ENCODE data around the gene UROC1. TPM values are rescaled to one million over a fixed set of nuclear protein-coding genes. Genes with fewer than 3 reads are reported as not detected.

UROC1 gene
- total RNA-seq, 3 donors from 2014 or later, result not detected

DNA sequence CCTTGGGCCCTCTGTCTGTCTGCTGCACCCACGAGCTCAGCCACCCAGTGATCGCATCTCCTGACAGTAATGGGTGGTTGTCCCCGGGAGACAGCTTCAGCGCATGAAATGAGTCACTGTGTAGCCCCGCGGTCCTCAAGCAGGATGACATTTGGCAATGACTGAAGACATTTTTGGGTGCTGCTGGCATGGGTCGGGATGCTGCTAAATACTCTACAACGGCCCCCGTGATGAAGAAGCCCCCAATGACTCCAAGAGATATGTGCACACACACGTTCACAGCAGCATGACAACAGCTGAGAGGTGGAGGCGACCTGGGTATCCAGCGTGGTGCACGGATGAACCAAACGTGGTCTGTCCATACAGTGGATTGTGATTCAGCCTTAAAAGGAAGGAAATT lies 24.5 kb downstream of the UROC1 start:
- H3K4me3 ChIP-seq, result no peak overlapping the region
- no peaks in the 10 kb centered on the region for H3K9me3 ChIP-seq
- H3K36me3 ChIP-seq (ENCODE audit: low read depth), result no peaks in the 10 kb centered on the region
- ATAC-seq, result no peak
- H3K4me1 ChIP-seq (ENCODE audit: low read depth), result no peaks in the 10 kb centered on the region
- TF ChIP-seq, protein P1, sequence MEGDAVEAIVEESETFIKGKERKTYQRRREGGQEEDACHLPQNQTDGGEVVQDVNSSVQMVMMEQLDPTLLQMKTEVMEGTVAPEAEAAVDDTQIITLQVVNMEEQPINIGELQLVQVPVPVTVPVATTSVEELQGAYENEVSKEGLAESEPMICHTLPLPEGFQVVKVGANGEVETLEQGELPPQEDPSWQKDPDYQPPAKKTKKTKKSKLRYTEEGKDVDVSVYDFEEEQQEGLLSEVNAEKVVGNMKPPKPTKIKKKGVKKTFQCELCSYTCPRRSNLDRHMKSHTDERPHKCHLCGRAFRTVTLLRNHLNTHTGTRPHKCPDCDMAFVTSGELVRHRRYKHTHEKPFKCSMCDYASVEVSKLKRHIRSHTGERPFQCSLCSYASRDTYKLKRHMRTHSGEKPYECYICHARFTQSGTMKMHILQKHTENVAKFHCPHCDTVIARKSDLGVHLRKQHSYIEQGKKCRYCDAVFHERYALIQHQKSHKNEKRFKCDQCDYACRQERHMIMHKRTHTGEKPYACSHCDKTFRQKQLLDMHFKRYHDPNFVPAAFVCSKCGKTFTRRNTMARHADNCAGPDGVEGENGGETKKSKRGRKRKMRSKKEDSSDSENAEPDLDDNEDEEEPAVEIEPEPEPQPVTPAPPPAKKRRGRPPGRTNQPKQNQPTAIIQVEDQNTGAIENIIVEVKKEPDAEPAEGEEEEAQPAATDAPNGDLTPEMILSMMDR (IDR thresholded peaks at IDR 0.05), result no peak
- intact Hi-C loops (cut with DNase I, micrococcal nuclease), result no loop called here
- DNase-seq, result no peak

DNA sequence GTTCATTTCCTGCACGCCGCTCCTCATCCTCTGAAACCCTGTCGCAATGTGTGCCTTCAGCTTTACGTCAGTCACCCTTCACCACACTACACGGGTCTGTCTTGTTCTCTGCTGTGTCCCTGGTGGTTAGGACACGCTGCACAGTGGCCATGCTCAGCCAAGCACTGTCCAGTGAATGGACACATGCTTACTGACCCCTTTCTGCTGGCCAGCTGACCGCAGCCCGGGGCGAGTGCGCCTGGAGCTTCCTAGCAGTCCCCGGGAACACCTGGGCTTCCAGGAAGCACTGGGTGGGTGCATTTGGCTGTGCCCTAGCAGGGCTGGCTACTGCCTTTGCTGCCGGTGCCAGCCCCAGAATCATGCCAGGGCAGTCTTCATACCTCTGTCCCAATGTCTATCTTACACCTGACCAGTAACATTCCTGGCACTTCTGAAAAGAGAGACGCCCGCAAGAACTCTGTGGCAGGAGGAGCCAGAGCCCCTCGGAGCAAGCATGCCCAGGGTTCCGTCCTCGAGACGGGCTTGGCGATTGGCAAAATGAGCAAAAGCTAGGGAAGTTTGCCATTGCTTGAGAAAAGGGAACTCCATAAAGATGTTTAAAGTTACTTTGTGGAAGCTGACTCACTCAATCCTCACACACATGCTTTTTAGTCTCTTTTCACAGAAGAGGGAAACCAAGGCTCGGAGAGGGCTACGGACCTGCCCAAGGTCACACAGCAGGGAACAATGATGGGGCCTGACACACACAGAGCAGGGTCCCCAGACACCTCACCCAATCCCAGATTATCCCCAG lies 26.2 kb downstream of the UROC1 start:
- H3K4me3 ChIP-seq, result no peak overlapping the region
- intact Hi-C loops (cut with DNase I, micrococcal nuclease), result no loop called here
- DNase-seq (peak in 1 of 3 donors; percentile 31), ATAC-seq (no peak)
- no peaks in the 10 kb centered on the region for H3K36me3 ChIP-seq (ENCODE audit: low read depth)
- TF ChIP-seq, protein P1 (IDR thresholded peaks at IDR 0.05), result no peak
- no peaks in the 10 kb centered on the region for H3K4me1 ChIP-seq (ENCODE audit: low read depth)
- no peaks in the 10 kb centered on the region for H3K9me3 ChIP-seq

- intact Hi-C loops (cut with DNase I, micrococcal nuclease), result no loop called here
- ATAC-seq (no peak), DNase-seq (no peak)
- Histone ChIP-seq H3K4me1 (ENCODE audit: low read depth) (no peaks in the 10 kb centered on the region), H3K4me3 (no peak overlapping the region), H3K36me3 (ENCODE audit: low read depth) (no peaks in the 10 kb centered on the region), H3K9me3 (no peaks in the 10 kb centered on the region)
- TF ChIP-seq, protein P1 (IDR thresholded peaks at IDR 0.05), result no peak
Measured at GRCh38 chr3:126490619-126491018, 27.0 kb downstream of the UROC1 start.

- Histone ChIP-seq H3K9me3 (no peaks in the 10 kb centered on the region), H3K4me1 (ENCODE audit: low read depth) (no peaks in the 10 kb centered on the region), H3K4me3 (no peak overlapping the region), H3K36me3 (ENCODE audit: low read depth) (no peaks in the 10 kb centered on the region)
- TF ChIP-seq, protein P1 (IDR thresholded peaks at IDR 0.05), result no peak
- ATAC-seq, result no peak
- intact Hi-C loops (cut with DNase I, micrococcal nuclease), result no loop called here
- DNase-seq, result peak in 1 of 3 donors; percentile 35
Measured at GRCh38 chr3:126488886-126489569, 28.5 kb downstream of the UROC1 start.

DNA sequence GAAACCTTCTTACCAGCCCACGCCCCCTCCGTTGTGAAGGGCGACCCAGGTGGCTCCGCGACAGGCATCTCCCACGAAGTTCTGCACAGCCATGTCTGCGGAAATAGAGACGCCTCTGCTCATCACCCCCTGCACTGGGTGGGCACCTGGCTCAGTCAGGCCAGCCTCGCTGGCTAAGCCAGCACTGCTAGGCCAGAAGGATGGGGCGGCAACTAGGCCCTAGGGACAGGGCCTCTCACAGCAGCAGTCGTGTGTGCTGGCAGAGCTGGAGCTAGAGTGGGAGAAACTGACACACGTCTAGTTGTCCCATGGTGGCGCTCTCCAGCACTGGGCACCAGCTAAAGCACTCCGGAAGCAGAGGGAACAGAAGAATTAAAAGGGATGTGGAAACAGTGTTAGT lies 29.4 kb downstream of the UROC1 start:
- ATAC-seq (no peak), DNase-seq (no peak)
- Histone ChIP-seq H3K4me1 (ENCODE audit: low read depth) (no peaks in the 10 kb centered on the region), H3K4me3 (no peak overlapping the region), H3K36me3 (ENCODE audit: low read depth) (no peaks in the 10 kb centered on the region), H3K9me3 (no peaks in the 10 kb centered on the region)
- intact Hi-C loops (cut with DNase I, micrococcal nuclease), result no loop called here
- TF ChIP-seq, protein P1 (IDR thresholded peaks at IDR 0.05), result no peak

Measured in mucosa of descending colon (tissue), 3 donors.